Measurements from ENCODE around the gene GP2.

GP2 gene

GRCh38 chr16:20327444-20328041 lies at the start of gene GP2:
Gene GP2 (minus strand): TSS chr16:20327513. CDS start chr16:20326431, 1,082 bp downstream.
- DNase-seq: no peak

DNA sequence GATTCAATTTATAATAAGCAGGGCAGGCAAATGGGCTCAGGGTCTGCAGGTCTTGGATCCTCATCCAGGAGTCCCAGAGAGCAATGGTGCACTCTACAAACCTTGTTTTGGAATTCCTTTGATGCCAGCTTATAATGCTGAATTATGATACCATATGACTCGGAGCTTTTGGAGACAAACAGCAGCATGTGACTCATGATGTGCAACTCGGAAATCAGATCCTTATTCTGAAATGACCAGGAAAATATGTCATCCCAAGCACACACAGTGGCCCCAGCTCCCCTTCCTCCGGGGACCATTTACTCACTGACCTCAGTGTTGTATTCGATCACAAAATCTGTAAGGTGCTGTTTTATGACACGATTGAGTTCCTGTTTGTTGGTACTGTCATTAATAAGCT lies 45.4 kb upstream of the GP2 start:
- no peak for DNase-seq

DNA sequence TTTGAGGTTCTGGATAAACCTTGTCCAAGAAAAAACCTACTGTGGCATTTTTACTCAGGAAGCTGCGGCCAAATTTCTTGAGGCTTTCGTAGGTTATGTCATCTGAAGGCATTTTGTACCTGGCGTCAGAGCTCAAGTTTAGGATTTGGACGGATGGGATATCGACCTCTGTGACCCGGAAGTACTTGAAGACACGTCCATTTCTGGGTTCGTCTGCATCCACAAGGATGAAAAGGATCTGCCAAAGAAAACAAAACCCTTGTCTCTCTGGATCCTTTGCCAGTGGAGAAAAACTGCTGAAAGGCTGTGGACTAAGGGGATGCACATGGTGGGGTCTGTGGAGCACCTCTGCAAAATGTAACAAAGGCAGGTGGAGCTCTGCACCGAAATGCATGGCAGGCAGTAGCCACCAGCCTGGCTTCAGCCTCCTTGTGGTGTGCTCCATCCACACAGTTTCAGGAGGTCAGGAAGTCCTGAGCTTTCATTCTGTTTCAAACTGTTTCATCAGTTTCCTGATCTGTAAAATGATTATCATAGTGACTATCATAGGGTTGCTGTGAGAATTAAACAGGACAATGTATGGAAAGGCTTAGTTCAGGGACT lies 42.2 kb upstream of the GP2 start:
- DNase-seq: no peak

DNA sequence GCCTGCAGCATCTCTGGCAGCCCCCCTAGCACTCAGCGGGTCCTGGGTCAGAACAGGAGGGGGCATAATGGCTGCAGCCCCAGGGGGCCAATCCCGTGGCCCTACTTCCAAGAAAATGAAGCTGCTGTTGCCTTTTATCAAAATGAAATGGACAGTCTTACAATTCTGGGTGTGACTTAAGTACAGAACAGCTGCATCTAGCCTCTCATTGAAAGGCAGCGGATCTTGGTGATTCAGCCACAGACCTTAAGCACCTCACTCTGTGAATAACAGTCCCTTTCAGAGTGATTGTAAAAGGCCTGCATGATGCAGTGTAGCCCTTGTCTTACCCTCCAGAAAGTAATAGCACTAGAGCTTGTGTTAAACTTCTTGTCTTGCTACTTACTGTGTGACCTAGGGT lies 36.7 kb upstream of the GP2 start:
- DNase-seq: no peak

GRCh38 chr16:20363191-20363590 lies 35.9 kb upstream of the GP2 start:
- no peak for DNase-seq

- no peak for DNase-seq
Measured at GRCh38 chr16:20359997-20360396, 32.7 kb upstream of the GP2 start.

- DNase-seq: no peak
Measured at GRCh38 chr16:20355114-20355782, 27.9 kb upstream of the GP2 start.

GRCh38 chr16:20353379-20353778 lies 26.1 kb upstream of the GP2 start:
- DNase-seq: no peak

DNA sequence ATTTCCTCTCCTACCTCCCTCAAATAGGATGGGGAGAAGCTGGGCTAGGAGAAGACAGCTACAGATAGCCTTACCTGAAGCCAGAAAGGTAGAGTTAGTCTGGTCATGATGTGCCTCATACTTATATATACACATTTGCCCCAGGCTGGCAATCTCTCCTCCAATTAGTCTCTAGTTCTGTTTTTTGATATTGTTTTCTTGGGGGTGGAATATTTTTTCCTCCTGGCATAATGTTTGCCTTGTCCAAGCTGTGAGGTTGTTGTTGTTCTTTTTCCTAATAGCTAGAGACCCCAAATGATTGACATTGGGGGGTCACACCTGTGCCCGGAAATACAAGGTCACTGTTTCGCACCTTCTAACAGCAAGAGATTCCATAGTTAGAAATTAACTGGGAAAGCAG lies 25.3 kb upstream of the GP2 start, which contains the start of gene UMOD:
TSS of gene UMOD (minus strand) at position 101 of the 400 bp plus-strand sequence. CDS start 1,978 bp downstream, outside the sequence.
- no peak for DNase-seq

DNA sequence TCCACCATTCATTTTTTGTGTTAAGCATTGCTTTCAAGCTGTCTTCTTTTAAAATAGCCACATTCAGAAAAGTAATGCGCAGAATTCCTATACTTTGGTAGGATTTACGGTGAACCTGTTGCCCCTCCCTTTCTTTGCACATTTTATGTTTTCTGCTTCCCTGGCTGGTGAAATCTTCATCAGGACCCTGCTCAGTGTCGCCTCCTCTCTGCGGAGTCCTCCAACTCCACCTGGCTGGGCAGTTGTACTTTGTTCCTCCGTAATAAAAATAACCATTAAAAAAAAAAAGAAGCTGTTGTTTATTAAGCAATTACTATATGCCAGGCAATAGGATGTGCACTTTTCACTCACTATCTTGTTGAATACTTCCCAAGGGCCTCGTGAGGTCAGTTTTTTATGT lies 22.3 kb upstream of the GP2 start:
- no peak for DNase-seq

DNA sequence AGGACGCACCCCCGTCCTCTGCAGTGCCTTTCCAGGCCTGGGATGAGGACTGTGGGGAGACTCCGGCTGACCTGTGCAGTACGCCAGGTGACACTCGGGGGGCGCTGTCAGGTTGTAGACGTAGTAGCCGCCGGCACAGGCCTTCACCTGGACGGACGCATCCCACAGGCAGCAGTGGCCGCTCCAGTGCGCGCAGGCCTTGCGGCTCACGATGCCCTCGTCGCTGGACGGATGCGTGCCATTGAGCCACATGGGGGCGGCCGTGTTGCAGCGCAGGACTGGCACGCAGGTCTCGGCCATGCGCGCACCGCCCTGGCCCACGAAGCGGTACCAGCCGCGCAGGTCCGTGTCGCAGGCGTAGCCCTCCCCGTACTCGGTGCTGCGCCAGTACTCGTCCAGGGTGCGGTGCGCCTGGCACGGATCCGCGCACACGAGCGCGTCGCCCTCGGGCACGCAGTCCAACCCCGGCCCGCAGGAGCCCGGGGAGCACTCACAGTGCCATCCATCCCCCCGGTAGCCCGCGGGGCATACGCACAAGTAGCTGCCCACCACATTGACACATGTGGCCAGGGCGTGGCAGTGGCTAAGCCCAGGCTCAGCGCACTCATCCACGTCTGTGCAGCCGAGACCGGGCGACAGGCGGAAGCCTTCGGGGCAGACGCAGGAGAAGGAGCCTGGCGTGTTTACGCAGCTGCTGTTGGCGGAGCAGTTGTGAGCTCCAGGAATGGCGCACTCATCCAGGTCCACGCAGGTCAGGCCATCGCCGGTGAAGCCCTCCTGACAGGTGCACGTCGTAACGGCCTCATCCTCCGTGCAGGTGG lies 21.3 kb upstream of the GP2 start:
- no peak for DNase-seq

DNA sequence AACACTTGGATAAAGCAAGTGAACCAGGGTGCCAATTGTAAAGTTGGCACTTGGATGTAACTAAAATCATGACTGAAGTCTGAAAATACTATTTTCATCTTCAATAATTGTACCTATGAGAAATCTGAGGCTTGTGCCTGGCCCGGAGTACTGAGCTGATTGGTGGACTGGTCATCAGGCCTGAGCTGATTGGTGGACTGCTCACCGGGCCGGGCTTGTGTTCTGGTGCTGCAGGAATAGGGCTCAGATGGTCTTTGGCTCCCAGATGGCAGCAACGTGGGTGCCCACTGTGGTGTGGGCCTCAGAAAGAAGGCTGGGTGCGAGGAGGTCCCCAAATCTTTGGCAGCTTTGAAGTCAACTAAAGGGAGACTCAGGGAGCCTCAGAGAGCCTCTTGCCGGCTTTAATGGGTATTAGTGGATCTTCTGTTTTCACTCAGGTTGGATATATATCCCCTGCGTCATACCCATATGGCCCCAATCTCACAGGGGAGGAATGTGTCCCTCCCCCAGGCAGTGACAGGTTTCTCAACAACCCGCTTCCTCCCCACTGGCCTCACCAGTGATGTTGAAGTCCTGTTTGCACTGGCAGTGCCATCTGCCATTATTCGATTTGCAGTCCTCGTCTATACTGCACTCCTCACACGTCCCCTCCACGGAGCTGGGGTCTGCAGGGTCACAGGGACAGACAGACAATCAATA lies 20.5 kb upstream of the GP2 start:
- DNase-seq: no peak

DNA sequence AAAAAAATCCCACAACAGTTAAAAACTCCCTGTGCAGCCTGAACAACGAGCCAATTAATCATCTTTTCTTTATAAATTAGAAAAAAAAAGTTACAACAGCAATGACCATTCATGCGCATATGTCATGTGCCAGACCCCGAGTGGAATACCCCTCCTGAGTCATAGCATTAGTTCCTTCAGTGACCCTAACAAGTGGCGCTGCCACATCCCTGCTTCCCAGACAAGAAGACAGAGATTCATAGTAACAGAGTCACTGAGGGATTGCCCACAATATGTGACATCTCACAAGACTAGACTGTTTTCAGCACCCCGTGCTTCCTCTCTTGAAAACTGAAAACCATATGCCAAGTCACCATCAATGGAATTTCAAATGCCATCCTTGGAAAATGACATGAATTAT lies 17.3 kb upstream of the GP2 start:
- DNase-seq: no peak

GRCh38 chr16:20339744-20340143 lies 12.4 kb upstream of the GP2 start:
- no peak for DNase-seq

- no peak for DNase-seq
Measured at GRCh38 chr16:20336955-20337354, 9.6 kb upstream of the GP2 start.

- no peak for DNase-seq
Measured at GRCh38 chr16:20334396-20334795, 7.1 kb upstream of the GP2 start.

DNA sequence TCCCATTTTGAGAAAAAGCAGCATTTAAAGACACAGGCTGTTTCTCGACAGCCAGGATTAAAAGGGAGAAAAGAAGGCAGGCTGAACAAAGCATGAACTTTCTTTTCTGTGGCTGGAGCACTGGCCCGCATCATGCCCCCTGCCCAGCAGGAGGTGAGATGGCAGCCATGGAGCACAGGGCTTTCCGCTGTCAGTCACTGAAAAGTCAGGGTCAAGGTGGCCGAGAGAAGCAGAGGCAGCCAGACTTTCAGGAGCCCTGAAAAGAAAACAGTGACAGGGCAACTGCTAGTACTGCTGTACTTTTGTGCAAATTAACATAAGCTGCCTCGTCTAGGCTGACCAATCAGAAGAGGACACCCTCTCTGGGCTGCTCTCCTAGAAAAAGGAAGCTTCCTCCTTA lies 5.8 kb upstream of the GP2 start:
- DNase-seq: no peak

GRCh38 chr16:20332411-20332810 lies 5.1 kb upstream of the GP2 start:
- no peak for DNase-seq

- DNase-seq: no peak
Measured at GRCh38 chr16:20331635-20332034, 4.3 kb upstream of the GP2 start.

DNA sequence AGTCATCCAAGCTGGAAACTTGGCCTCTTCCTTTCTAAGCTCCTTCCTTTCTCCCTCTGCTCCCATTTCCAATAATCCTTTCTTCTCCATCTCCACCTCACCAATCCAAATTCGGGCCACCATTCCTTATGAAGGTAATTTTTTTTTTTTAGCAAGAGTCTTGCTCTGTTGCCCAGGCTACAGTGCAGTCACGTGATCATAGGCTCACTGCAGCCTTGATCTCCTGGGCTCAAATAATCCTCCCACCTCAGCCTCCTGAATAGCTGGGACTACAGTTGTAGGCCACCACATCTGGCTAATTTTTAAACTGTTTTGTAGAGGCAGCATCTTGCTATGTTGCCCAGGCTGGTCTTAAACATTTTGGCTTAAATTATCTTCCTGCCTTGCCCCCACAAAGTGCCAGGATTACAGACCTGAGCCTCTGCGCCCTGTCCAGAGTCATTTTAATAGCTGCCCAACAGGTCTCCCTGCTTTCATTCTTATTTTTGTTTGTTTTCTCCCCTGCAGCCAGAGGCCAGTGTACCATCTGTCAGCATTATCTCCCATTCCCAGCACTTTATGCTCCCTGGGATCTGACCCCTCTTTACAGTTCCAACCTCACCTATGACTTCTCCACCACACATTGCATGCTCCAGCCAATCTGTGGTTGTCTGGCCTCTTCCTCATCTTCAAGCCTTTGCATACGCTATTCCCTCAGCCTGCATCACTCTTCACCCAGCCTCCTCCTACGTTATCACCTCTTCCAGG lies 2.3 kb upstream of the GP2 start:
- DNase-seq: no peak

GRCh38 chr16:20326321-20326720 lies 992 bp downstream of the GP2 start:
- no peak for DNase-seq

DNA sequence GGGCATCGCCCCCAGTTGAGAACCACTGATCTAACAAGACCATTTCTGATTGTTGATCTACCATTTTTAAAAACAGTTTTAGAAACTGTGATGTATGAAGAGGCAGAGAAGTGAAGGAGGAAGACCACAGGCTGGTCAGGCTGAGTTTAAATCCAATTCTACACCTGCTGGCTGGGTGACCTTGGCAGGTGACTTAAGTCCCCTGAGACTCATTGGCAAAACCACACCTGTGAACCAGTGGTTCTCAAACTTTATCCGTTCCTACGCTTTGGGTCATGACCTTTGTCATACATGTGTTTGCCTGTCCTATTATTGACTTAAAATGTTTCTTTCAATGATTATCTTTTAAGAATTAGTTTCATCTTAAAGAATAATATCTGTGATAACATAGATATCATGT lies 2.3 kb downstream of the GP2 start:
- DNase-seq: no peak
